Esophagus squamous epithelium (tissue), 4 donors: ENCODE data around the gene TMEM235. TPM values are rescaled to one million over a fixed set of nuclear protein-coding genes. Genes with fewer than 3 reads are reported as not detected.

Source experiments
- small RNA-seq, 4 donors: library from RNA; depleted of rRNA; stranded (forward); fragments of <200 nt; gene quantifications; one replicate each; pipeline ENCODE3, GENCODE V24; 2016
- total RNA-seq, 4 donors: library from RNA; depleted of rRNA; stranded (reverse); fragments of >200 nt; gene quantifications; one replicate each; pipeline ENCODE4 v1.1.0, GENCODE V29; 2016

Gene TMEM235
- total RNA-seq, 4 donors from 2014 or later: 0.26 TPM; not detected in 3

Small RNA genes within 50 kb of the gene (small RNA-seq; reads per million reads assigned to genes)
- 0 reads per million in 4 donors for gene AC087645.1

Other genes starting within 250 kb of the TMEM235 start
- 10 to 100 TPM; 13.3 to 39.6 (median 32.2) TPM for gene TMC6, start 102.9 kb upstream of the TMEM235 start, total RNA-seq
- 1 to 10 TPM in 3 of 4 donors, under 1 TPM in 1; 1.00 to 5.7 (median 1.5) TPM for gene TMC8, start 100.9 kb upstream of the TMEM235 start, total RNA-seq
- gene C17orf99, start 85.2 kb upstream of the TMEM235 start, total RNA-seq: under 1 TPM in 2 of 4 donors, not detected in 2; 0.19 to 0.21 TPM
- 10 to 100 TPM; 41.2 to 93.9 (median 75.7) TPM for gene SYNGR2, start 63.0 kb upstream of the TMEM235 start, total RNA-seq
- 10 to 100 TPM; 11.3 to 57.7 (median 34.3) TPM for gene TK1, start 44.6 kb upstream of the TMEM235 start, total RNA-seq
- gene AFMID, start 44.3 kb upstream of the TMEM235 start, total RNA-seq: 10 to 100 TPM; 16.5 to 44.3 (median 30.3) TPM
- gene BIRC5, start 17.4 kb upstream of the TMEM235 start, total RNA-seq: 10 to 100 TPM in 2 of 4 donors, 1 to 10 TPM in 2; 6.6 to 33.6 (median 21.0) TPM
- gene SOCS3, start 128.4 kb downstream of the TMEM235 start, total RNA-seq: 10 to 100 TPM in 3 of 4 donors, 1 to 10 TPM in 1; 6.3 to 23.1 (median 17.1) TPM
- gene PGS1, start 147.0 kb downstream of the TMEM235 start, total RNA-seq: 10 to 100 TPM; 18.6 to 32.4 (median 23.0) TPM